Measurements from ENCODE around the gene FGF12.

- TF ChIP-seq EZH2 (IDR thresholded peaks at IDR 0.05) (no peak), REST (IDR thresholded peaks at IDR 0.05; ENCODE audit: low read depth) (no peak), POLR2AphosphoS5 (IDR thresholded peaks at IDR 0.05; ENCODE audit: low read depth, low read length) (no peak), JUND (IDR thresholded peaks at IDR 0.05) (no peak), POLR2A (IDR thresholded peaks at IDR 0.05; ENCODE audit: borderline replicate concordance, extremely low read depth, insufficient read depth, insufficient read length) (no peak), CTCF (IDR thresholded peaks at IDR 0.05 in 2 of 3, conservative IDR thresholded peaks at IDR 0.05 in 1 of 3; ENCODE audit: borderline replicate concordance in 1 of 3, insufficient read depth in 1 of 3, low read depth in 2 of 3, low read length in 2 of 3) (no peak)
Observed at GRCh38 chr3:192260116-192261010, 467.0 kb downstream of the FGF12 start.
